Esophagus squamous epithelium (tissue), 5 donors: ENCODE results near the gene GNA14. TPM values are rescaled to one million over a fixed set of nuclear protein-coding genes. Genes with fewer than 3 reads are reported as not detected.

Experiments used
- DNase-seq: peaks from one replicate; lab custom pipeline; 2025; lab: John Stamatoyannopoulos, UW
- H3K27ac ChIP-seq, 4 donors: fragments of 200-600 bp; sonication (generic); one replicate each; pipeline ENCODE4 v1.5.1; 2016 to 2019; ENCODE audit warnings: mild to moderate bottlenecking in 1 of 4
- H3K27me3 ChIP-seq, 4 donors: fragments of 200-600 bp; sonication (generic); 1 replicate in 3 of 4; 2 replicates in 1 of 4; pipeline versions ENCODE4 v1.5.1 to v1.6.0; 2017 to 2021; ENCODE audit warnings: antibody characterized with exemption in 1 of 4
- H3K36me3 ChIP-seq, 3 donors: fragments of 200-600 bp; sonication (generic); one replicate each; pipeline ENCODE4 v1.5.1; 2016 to 2019
- H3K4me1 ChIP-seq, 3 donors: fragments of 200-600 bp; sonication (generic); one replicate each; pipeline ENCODE4 v1.5.1; 2017 to 2019
- H3K4me3 ChIP-seq, 4 donors: fragments of 200-600 bp; sonication (generic); 1 replicate in 3 of 4; 2 replicates in 1 of 4; pipeline ENCODE4 v1.5.1; 2016 to 2019; ENCODE audit warnings: mild to moderate bottlenecking in 2 of 4, moderate library complexity in 1 of 4
- H3K9me3 ChIP-seq, 3 donors: fragments of 200-600 bp; sonication (generic); one replicate each; pipeline ENCODE4 v1.5.1; 2016 to 2019
- CTCF ChIP-seq, 6 experiments: fragments of 450-650 bp in 4 of 6; fragments of 200-600 bp in 2 of 6; sonication (generic) in 2 of 6; IDR thresholded peaks; one replicate each; pipeline ENCODE4 v1.5.1; 2016 to 2019; ENCODE audit warnings: antibody characterized with exemption in 6 of 6, mild to moderate bottlenecking in 4 of 6, moderate library complexity in 4 of 6
- POLR2A ChIP-seq, 4 donors: fragments of 450-650 bp; IDR thresholded peaks; one replicate each; pipeline ENCODE4 v1.6.1; 2017; ENCODE audit warnings: antibody characterized with exemption in 4 of 4, mild to moderate bottlenecking in 4 of 4, moderate library complexity in 3 of 4
- WGBS, 2 donors: methylation state at CpG; one replicate each; pipeline ENCODE4 v1.1.5; 2018; 5-methylcytosine and 5-hydroxymethylcytosine counted together
- intact Hi-C: fragments of 100-400 bp; cut with DNase I; formaldehyde crosslinking; loops from one replicate; pipeline ENCODE4 v1.15.0; 2022
- total RNA-seq, 4 donors: library from RNA; depleted of rRNA; stranded (reverse); fragments of >200 nt; gene quantifications; one replicate each; pipeline ENCODE4 v1.1.0, GENCODE V29; 2016
- donor health status: DM: yes; HTN: yes; CAD: no.

The GNA14 gene
- total RNA-seq, 4 donors from 2014 or later, result 0.35 to 4.0 (median 2.2) TPM

- no peak for DNase-seq
- TF ChIP-seq CTCF (IDR thresholded peaks at IDR 0.05) (no peak), POLR2A (IDR thresholded peaks at IDR 0.05) (no peak)
- intact Hi-C loops, result loop anchor here (10.0 kb wide), 1 partner anchor 180 kb away; the partner anchor contains the start of gene GNA14
- Histone ChIP-seq H3K9me3 (no peaks in the 10 kb centered on the region), H3K4me3 (no peak overlapping the region), H3K27me3 (no peaks in the 10 kb centered on the region), H3K27ac (no peak overlapping the region), H3K4me1 (peaks cover 0 to 3% (median 0%) of the 10 kb centered on the region in 3 donors), H3K36me3 (no peaks in the 10 kb centered on the region)
- WGBS, 2 donors, result 61 to 87% methylated on average over 3 of the region's 3 CpGs
Measured at GRCh38 chr9:77464661-77465060, 183.5 kb downstream of the GNA14 start.

GRCh38 chr9:77463151-77463550, 185.0 kb downstream of the GNA14 start:
- no peak for DNase-seq
- 70 to 82% methylated on average over 3 of the region's 3 CpGs for WGBS, 2 donors
- no peaks in the 10 kb centered on the region for H3K9me3 ChIP-seq
- H3K27ac ChIP-seq, result peak overlapping the region in 1 of 4 donors; percentile 2
- no peaks in the 10 kb centered on the region for H3K36me3 ChIP-seq
- H3K4me3 ChIP-seq, result no peak overlapping the region
- intact Hi-C loops, result loop anchor here (10.0 kb wide), 1 partner anchor 182 kb away; the partner anchor contains the start of gene GNA14
- TF ChIP-seq POLR2A (IDR thresholded peaks at IDR 0.05) (no peak), CTCF (IDR thresholded peaks at IDR 0.05) (no peak)
- H3K27me3 ChIP-seq, result no peaks in the 10 kb centered on the region
- peaks cover 0 to 5% (median 4%) of the 10 kb centered on the region in 3 donors for H3K4me1 ChIP-seq

- intact Hi-C loops, result loop anchor here (10.0 kb wide), 1 partner anchor 183 kb away; the partner anchor contains the start of gene GNA14
- H3K4me1 ChIP-seq, result peaks cover 0 to 12% (median 6%) of the 10 kb centered on the region in 3 donors
- no peak for DNase-seq
- no peak overlapping the region for H3K4me3 ChIP-seq
- H3K9me3 ChIP-seq, result no peaks in the 10 kb centered on the region
- no peak for TF ChIP-seq CTCF (IDR thresholded peaks at IDR 0.05)
- no peak for TF ChIP-seq POLR2A (IDR thresholded peaks at IDR 0.05)
- 84 to 96% methylated on average over 4 to 7 of the region's 10 CpGs for WGBS, 2 donors
- H3K27me3 ChIP-seq, result no peaks in the 10 kb centered on the region
- H3K27ac ChIP-seq, result no peak overlapping the region
- H3K36me3 ChIP-seq, result no peaks in the 10 kb centered on the region
Measured at GRCh38 chr9:77462066-77462465, 186.1 kb downstream of the GNA14 start.

- WGBS, 2 donors, result 65 to 78% methylated on average over 4 to 7 of the region's 8 CpGs
- Histone ChIP-seq H3K9me3 (no peaks in the 10 kb centered on the region), H3K4me3 (no peak overlapping the region), H3K27ac (no peak overlapping the region), H3K4me1 (peaks cover 0 to 12% (median 6%) of the 10 kb centered on the region in 3 donors), H3K36me3 (no peaks in the 10 kb centered on the region), H3K27me3 (no peaks in the 10 kb centered on the region)
- TF ChIP-seq POLR2A (IDR thresholded peaks at IDR 0.05), result no peak
- TF ChIP-seq CTCF (IDR thresholded peaks at IDR 0.05), result no peak
- intact Hi-C loops, result loop anchor here (10.0 kb wide), 1 partner anchor 184 kb away; the partner anchor contains the start of gene GNA14
- DNase-seq, result no peak
Measured at GRCh38 chr9:77460938-77461337, 187.2 kb downstream of the GNA14 start.

- no peaks in the 10 kb centered on the region for H3K9me3 ChIP-seq
- no peaks in the 10 kb centered on the region for H3K27me3 ChIP-seq
- H3K4me3 ChIP-seq, result no peak overlapping the region
- no peak for DNase-seq
- no peak for TF ChIP-seq POLR2A (IDR thresholded peaks at IDR 0.05)
- peak; percentile 51 to 82 (median 70) for TF ChIP-seq CTCF (IDR thresholded peaks at IDR 0.05)
- intact Hi-C loops, result loop anchor here (10.0 kb wide), 1 partner anchor 297 kb away; no protein-coding TSS in a partner anchor
- WGBS, 2 donors, result 54 to 57% methylated on average over 12 to 14 of the region's 15 CpGs
- H3K27ac ChIP-seq, result peak overlapping the region in 1 of 4 donors; percentile 4
- no peaks in the 10 kb centered on the region for H3K36me3 ChIP-seq
- H3K4me1 ChIP-seq, result peaks cover 0 to 12% (median 3%) of the 10 kb centered on the region in 3 donors
Measured at GRCh38 chr9:77457916-77458592, 190.1 kb downstream of the GNA14 start.
